Ascending aorta (tissue), 2 donors: ENCODE data around the gene MAT2A. TPM values are rescaled to one million over a fixed set of nuclear protein-coding genes. Genes with fewer than 3 reads are reported as not detected.

Experiments used
- DNase-seq, 2 donors: peaks; one replicate each; pipeline ENCODE4 v3.0.0-alpha.2; 2019; ENCODE audit warnings: low spot score in 2 of 2
- H3K27ac ChIP-seq, 2 donors: fragments of 200-600 bp; sonication (generic); one replicate each; pipeline ENCODE4 v1.5.1; 2016 to 2017; ENCODE audit warnings: mild to moderate bottlenecking in 1 of 2
- H3K27me3 ChIP-seq: fragments of 200-600 bp; sonication (generic); one replicate; pipeline ENCODE4 v1.5.1; 2017
- H3K36me3 ChIP-seq, 2 donors: fragments of 200-600 bp; sonication (generic); one replicate each; pipeline ENCODE4 v1.5.1; 2016
- H3K4me1 ChIP-seq, 2 donors: fragments of 200-600 bp; sonication (generic); one replicate each; pipeline ENCODE4 v1.5.1; 2016 to 2017; ENCODE audit warnings: mild to moderate bottlenecking in 1 of 2
- H3K4me3 ChIP-seq, 2 donors: fragments of 200-600 bp; sonication (generic); one replicate each; pipeline ENCODE4 v1.5.1; 2016 to 2017; ENCODE audit warnings: mild to moderate bottlenecking in 1 of 2
- H3K9me3 ChIP-seq, 2 donors: fragments of 200-600 bp; sonication (generic); one replicate each; pipeline ENCODE4 v1.5.1; 2016
- intact Hi-C: fragments of 100-400 bp; cut with DNase I; formaldehyde crosslinking; loops from one replicate; pipeline ENCODE4 v1.15.1; 2023
- total RNA-seq: library from RNA; depleted of rRNA; stranded (reverse); fragments of >200 nt; gene quantifications from one replicate; pipeline ENCODE4 v1.1.0, GENCODE V29; 2016
- TF ChIP-seq, protein P1 (sequence below), 3 experiments: fragments of 200-600 bp in 2 of 3; fragments of 450-650 bp in 1 of 3; sonication (generic) in 2 of 3; IDR thresholded peaks; one replicate each; pipeline ENCODE4 v1.5.1; 2016 to 2019; ENCODE audit warnings: antibody characterized with exemption in 3 of 3, mild to moderate bottlenecking in 1 of 3, moderate library complexity in 1 of 3

MAT2A gene
- total RNA-seq, 1 donor from 2014 or later: 91.7 TPM

DNA sequence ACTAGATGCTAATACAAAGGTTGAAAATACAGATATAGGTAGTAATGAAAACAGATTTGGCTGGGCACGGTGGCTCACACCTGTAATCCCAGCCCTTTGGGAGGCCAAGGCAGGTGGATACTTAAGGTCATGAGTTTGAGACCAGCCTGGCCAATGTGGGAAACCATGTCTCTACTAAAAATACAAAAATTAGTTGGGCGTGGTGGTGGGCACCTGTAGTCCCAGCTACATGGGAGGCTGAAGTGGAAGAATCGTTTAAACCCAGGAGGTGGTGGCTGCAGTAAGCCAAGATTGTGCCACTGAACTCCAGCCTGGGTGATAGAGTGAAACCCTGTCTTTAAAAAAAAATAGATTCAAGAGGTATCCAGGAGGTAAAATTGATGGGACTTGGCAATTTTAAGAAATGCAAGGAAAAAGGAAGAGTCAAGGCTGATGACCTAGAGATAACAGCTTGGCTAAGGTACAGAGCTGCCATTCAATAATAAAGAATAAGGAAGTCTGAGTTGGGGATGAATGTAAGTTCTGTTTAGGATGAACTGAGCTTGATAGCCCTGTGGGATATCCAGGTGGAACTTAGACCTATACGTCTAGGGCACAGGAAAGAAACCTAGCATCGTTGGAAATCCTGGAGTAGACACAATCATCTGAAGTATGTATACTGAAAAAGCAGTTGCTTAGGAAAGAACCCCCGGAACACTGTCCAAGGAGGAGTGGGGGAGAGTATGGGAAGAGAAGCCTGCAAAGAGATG, 9.1 kb downstream of the MAT2A start:
- TF ChIP-seq, protein P1, sequence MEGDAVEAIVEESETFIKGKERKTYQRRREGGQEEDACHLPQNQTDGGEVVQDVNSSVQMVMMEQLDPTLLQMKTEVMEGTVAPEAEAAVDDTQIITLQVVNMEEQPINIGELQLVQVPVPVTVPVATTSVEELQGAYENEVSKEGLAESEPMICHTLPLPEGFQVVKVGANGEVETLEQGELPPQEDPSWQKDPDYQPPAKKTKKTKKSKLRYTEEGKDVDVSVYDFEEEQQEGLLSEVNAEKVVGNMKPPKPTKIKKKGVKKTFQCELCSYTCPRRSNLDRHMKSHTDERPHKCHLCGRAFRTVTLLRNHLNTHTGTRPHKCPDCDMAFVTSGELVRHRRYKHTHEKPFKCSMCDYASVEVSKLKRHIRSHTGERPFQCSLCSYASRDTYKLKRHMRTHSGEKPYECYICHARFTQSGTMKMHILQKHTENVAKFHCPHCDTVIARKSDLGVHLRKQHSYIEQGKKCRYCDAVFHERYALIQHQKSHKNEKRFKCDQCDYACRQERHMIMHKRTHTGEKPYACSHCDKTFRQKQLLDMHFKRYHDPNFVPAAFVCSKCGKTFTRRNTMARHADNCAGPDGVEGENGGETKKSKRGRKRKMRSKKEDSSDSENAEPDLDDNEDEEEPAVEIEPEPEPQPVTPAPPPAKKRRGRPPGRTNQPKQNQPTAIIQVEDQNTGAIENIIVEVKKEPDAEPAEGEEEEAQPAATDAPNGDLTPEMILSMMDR (IDR thresholded peaks at IDR 0.05): no peak
- Histone ChIP-seq H3K27ac (no peak overlapping the region), H3K4me3 (no peak overlapping the region), H3K36me3 (peaks cover 45 to 60% of the 10 kb centered on the region in 2 donors), H3K9me3 (no peaks in the 10 kb centered on the region), H3K27me3 (no peaks in the 10 kb centered on the region), H3K4me1 (peaks cover 0 to 7% of the 10 kb centered on the region in 2 donors)
- DNase-seq: no peak
- intact Hi-C loops: no loop called here

DNA sequence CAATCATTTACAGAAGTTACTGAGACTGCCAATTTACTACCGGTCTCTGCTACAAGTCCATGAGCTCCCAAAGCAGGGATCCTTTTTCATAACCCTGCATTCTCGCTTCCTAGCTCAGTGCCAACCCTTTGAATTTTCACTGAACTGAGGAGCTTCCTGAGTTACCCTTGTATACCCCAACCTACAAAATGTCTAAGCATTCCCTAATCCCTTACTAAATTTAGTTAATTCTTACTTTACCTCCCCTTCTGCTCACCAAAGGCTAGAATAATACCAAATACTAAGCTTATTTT, 9.6 kb downstream of the MAT2A start:
- no peaks in the 10 kb centered on the region for H3K27me3 ChIP-seq
- H3K9me3 ChIP-seq: no peaks in the 10 kb centered on the region
- H3K36me3 ChIP-seq: peaks cover 44 to 60% of the 10 kb centered on the region in 2 donors
- H3K4me3 ChIP-seq: no peak overlapping the region
- intact Hi-C loops: no loop called here
- peaks cover 0 to 5% of the 10 kb centered on the region in 2 donors for H3K4me1 ChIP-seq
- TF ChIP-seq, protein P1 (IDR thresholded peaks at IDR 0.05): no peak
- DNase-seq: no peak
- no peak overlapping the region for H3K27ac ChIP-seq

DNA sequence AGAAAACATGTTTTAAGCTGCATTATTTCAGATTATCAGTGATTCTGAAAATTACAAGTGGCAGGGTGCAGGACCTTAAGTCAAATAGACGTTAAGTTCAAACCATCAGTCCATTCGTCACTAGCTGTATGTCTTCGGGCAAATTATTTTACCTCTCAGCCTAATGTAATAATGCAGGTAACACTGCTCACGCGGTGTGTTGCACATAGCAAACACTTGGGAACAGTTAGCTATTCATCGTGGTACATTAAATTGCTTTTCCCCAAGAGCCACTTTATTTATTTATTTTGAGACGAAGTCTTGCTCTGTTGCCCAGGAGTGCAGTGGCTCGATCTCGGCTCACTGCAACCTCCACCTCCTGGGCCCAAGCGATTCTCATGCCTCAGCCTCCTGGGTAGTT, 10.1 kb downstream of the MAT2A start:
- Histone ChIP-seq H3K27ac (no peak overlapping the region), H3K27me3 (no peaks in the 10 kb centered on the region), H3K36me3 (peaks cover 42 to 60% of the 10 kb centered on the region in 2 donors), H3K4me3 (no peak overlapping the region), H3K9me3 (no peaks in the 10 kb centered on the region), H3K4me1 (peaks cover 0 to 5% of the 10 kb centered on the region in 2 donors)
- TF ChIP-seq, protein P1 (IDR thresholded peaks at IDR 0.05): no peak
- intact Hi-C loops: no loop called here
- no peak for DNase-seq

DNA sequence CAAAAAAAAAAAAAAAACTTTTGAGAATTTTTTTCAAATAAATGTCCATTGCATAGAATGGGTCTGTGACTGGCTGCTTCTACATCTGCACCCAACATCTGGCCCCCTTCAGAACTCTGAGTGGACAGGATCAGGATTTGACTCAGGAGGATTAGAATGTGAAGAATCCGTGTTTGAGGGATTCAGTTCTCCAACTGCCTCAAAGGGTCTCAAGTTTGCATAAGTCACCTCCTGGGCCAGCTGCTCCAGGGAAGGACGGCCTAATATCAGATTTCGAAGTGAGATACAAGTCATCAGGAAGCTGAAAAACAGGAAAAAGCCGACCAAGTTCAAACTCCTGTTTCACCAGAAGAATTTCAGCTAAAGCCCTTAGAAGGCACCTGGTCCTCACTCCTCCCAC, 10.9 kb downstream of the MAT2A start:
- no peaks in the 10 kb centered on the region for H3K9me3 ChIP-seq
- H3K36me3 ChIP-seq: peaks cover 42 to 60% of the 10 kb centered on the region in 2 donors
- intact Hi-C loops: no loop called here
- TF ChIP-seq, protein P1 (IDR thresholded peaks at IDR 0.05): no peak
- H3K4me1 ChIP-seq: no peaks in the 10 kb centered on the region
- no peak overlapping the region for H3K4me3 ChIP-seq
- no peak for DNase-seq
- H3K27me3 ChIP-seq: no peaks in the 10 kb centered on the region
- H3K27ac ChIP-seq: no peak overlapping the region

DNA sequence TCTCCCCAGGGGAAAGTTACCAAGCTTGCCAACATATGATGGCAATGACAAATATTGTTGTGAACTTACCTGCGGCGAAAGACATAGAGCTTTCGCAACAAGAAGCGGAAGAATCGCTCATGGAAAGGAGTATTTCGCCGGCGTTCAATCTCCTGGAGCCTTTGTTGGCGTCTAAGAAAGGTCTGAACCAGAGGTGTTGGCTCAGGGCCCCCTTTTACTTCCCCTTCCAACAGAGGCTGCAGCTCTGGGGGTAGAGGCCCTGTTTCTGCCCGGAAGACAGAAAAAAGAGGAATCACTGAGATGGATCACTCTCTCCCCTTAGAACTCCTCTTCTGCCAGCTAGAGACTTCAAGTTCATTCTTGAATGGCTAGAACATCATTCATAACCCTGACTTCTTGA, 11.5 kb downstream of the MAT2A start:
- intact Hi-C loops: no loop called here
- no peak for DNase-seq
- H3K36me3 ChIP-seq: peaks cover 42 to 61% of the 10 kb centered on the region in 2 donors
- no peaks in the 10 kb centered on the region for H3K27me3 ChIP-seq
- H3K27ac ChIP-seq: no peak overlapping the region
- H3K4me1 ChIP-seq: no peaks in the 10 kb centered on the region
- no peak overlapping the region for H3K4me3 ChIP-seq
- TF ChIP-seq, protein P1 (IDR thresholded peaks at IDR 0.05): no peak
- H3K9me3 ChIP-seq: no peaks in the 10 kb centered on the region
